Endothelial cell of umbilical vein (primary cell): ENCODE results near the gene IFI6. TPM values are rescaled to one million over a fixed set of nuclear protein-coding genes. Genes with fewer than 3 reads are reported as not detected.

Experiments
- BruUV-seq: library from RNA; stranded (reverse); fragments of 400-500 nt; replicated peaks from 2 replicates; lab custom pipeline; 2021; lab: Mats Ljungman, UMichigan
- CTCF ChIA-PET: fragments of 300-600, 350-600 bp; sonication (Branson Sonifier 250); formaldehyde crosslinking; loops from one replicate; lab custom pipeline; 2021; ENCODE audit warnings: antibody characterized with exemption, inconsistent platforms; lab: Charles Lee
- POLR2A ChIA-PET: fragments of 300-600, 350-600 bp; sonication (Branson Sonifier 250); formaldehyde crosslinking; loops from one replicate; lab custom pipeline; 2021; ENCODE audit warnings: antibody characterized with exemption, inconsistent platforms; lab: Charles Lee
- DNase-seq: peaks from one replicate; pipeline ENCODE4 v3.0.0-alpha.2; 2011; ENCODE audit warnings: low read depth, low spot score
- FAIRE-seq: peaks from 2 replicates; lab custom pipeline; 2011; peaks lifted over from hg19 to GRCh38; lab: Jason Lieb, UNC
- H2AFZ ChIP-seq: 2 replicates; pipeline ENCODE4 v1.6.0; 2012; ENCODE audit warnings: low read depth, low read length, control low read depth, inconsistent platforms
- H3K27ac ChIP-seq: 2 replicates; pipeline ENCODE4 v1.5.1; 2011; ENCODE audit warnings: low read depth, mild to moderate bottlenecking, control low read depth, low read length, moderate library complexity; ENCODE audit not compliant: insufficient read depth
- H3K27me3 ChIP-seq, 2 experiments: 2 replicates each; pipeline versions ENCODE4 v1.6.0 to v1.6.1; 2011; ENCODE audit warnings: low read length in 2 of 2, mixed read lengths in 1 of 2; ENCODE audit not compliant: control insufficient read depth in 2 of 2, insufficient read depth in 2 of 2
- H3K36me3 ChIP-seq, 2 experiments: 2 replicates in 1 of 2; 3 replicates in 1 of 2; pipeline ENCODE4 v1.5.1; 2011; ENCODE audit warnings: low read length in 2 of 2, mild to moderate bottlenecking in 1 of 2, moderate library complexity in 1 of 2; ENCODE audit not compliant: control insufficient read depth in 2 of 2, insufficient read depth in 2 of 2; ENCODE audit errors: extremely low read depth in 1 of 2
- H3K4me1 ChIP-seq: 3 replicates; pipeline ENCODE4 v1.5.1; 2011; ENCODE audit warnings: mild to moderate bottlenecking, low read length; ENCODE audit not compliant: control insufficient read depth, insufficient read depth; ENCODE audit errors: extremely low read depth
- H3K4me2 ChIP-seq: 2 replicates; pipeline ENCODE4 v1.6.1; 2011; ENCODE audit warnings: low read length, control low read depth, mixed read lengths; ENCODE audit not compliant: insufficient read depth
- H3K4me3 ChIP-seq, 3 experiments: fragments of 200-600 bp in 1 of 3; sonication (generic), shearing (Covaris generic) in 1 of 3; replicated peaks in 1 of 3; 2 replicates each; pipeline ENCODE4 v1.5.1; 2011 to 2016; ENCODE audit warnings: control low read depth in 3 of 3, low read length in 3 of 3, mild to moderate bottlenecking in 2 of 3, inconsistent platforms in 1 of 3, low read depth in 1 of 3, moderate library complexity in 1 of 3; ENCODE audit not compliant: insufficient read depth in 1 of 3
- H3K79me2 ChIP-seq: 2 replicates; pipeline ENCODE4 v1.6.0; 2012; ENCODE audit warnings: low read length, inconsistent platforms; ENCODE audit not compliant: control insufficient read depth, insufficient read depth
- H3K9ac ChIP-seq: replicated peaks from 2 replicates; pipeline ENCODE3; 2011; ENCODE audit warnings: low read length, control low read depth; ENCODE audit not compliant: insufficient read depth; ENCODE audit errors: extremely low read depth
- H3K9me1 ChIP-seq: replicated peaks from 3 replicates; pipeline ENCODE4 v1.6.0; 2011; ENCODE audit warnings: mild to moderate bottlenecking, low read length; ENCODE audit not compliant: control insufficient read depth, insufficient read depth; ENCODE audit errors: extremely low read depth
- H3K9me3 ChIP-seq: replicated peaks from 2 replicates; pipeline ENCODE4 v1.5.1; 2012; ENCODE audit warnings: low read length, inconsistent platforms; ENCODE audit not compliant: control insufficient read depth, insufficient read depth
- H4K20me1 ChIP-seq: replicated peaks from 2 replicates; pipeline ENCODE3; 2011; ENCODE audit warnings: mild to moderate bottlenecking, low read length; ENCODE audit not compliant: control insufficient read depth, insufficient read depth; ENCODE audit errors: extremely low read depth
- CTCF ChIP-seq, 2 donors: IDR thresholded peaks; 1 replicate in 1 of 2; 2 replicates in 1 of 2; pipeline ENCODE4 v1.5.1; 2011; ENCODE audit warnings: low read length in 2 of 2, mild to moderate bottlenecking in 2 of 2, moderate library complexity in 2 of 2, control low read depth in 1 of 2, inconsistent platforms in 1 of 2, low read depth in 1 of 2; ENCODE audit not compliant: insufficient read depth in 1 of 2; ENCODE audit errors: extremely low read depth in 1 of 2
- EZH2 ChIP-seq: IDR thresholded peaks from 2 replicates; pipeline ENCODE4 v1.6.1; 2012; ENCODE audit warnings: borderline replicate concordance, low read depth, mild to moderate bottlenecking, moderate library complexity, low read length, inconsistent platforms; ENCODE audit not compliant: severe bottlenecking
- FOS ChIP-seq: IDR thresholded peaks from 2 replicates; pipeline ENCODE4 v1.6.1; 2011; ENCODE audit warnings: mild to moderate bottlenecking, low read length, moderate library complexity, borderline replicate concordance; ENCODE audit not compliant: insufficient read depth
- GATA2 ChIP-seq: IDR thresholded peaks from 2 replicates; pipeline ENCODE4 v1.7.0; 2011; ENCODE audit warnings: low read depth, mild to moderate bottlenecking, moderate library complexity, mixed read lengths, low read length; ENCODE audit not compliant: insufficient read length, insufficient read depth
- JUN ChIP-seq: IDR thresholded peaks from 2 replicates; pipeline ENCODE4 v1.6.1; 2011; ENCODE audit warnings: borderline replicate concordance, low read depth; ENCODE audit not compliant: insufficient read length, insufficient read depth
- MAX ChIP-seq: IDR thresholded peaks from 2 replicates; pipeline ENCODE4 v1.6.1; 2011; ENCODE audit not compliant: insufficient read depth, insufficient read length
- MYC ChIP-seq: IDR thresholded peaks from one replicate; pipeline ENCODE4 v1.6.1; 2011; ENCODE audit warnings: mild to moderate bottlenecking, low read depth, low read length
- POLR2A ChIP-seq: IDR thresholded peaks from 2 replicates; pipeline ENCODE4 v1.6.1; 2012; ENCODE audit warnings: low read depth, mild to moderate bottlenecking, control low read depth, low read length
- POLR2AphosphoS5 ChIP-seq: IDR thresholded peaks from 2 replicates; pipeline ENCODE4 v1.6.1; 2012; ENCODE audit warnings: low read depth, mild to moderate bottlenecking, control low read depth, low read length, moderate library complexity; ENCODE audit not compliant: insufficient read depth
- dilution Hi-C: fragments of 300-500 bp; cut with MboI; formaldehyde crosslinking; loops from one replicate; pipeline ENCODE4 v1.15.0; 2019; ENCODE audit warnings: low sequenced_read_pairs; ENCODE audit not compliant: extremely low pct_ligation_motif_present
- intact Hi-C: fragments of 100-400 bp; cut with micrococcal nuclease; formaldehyde crosslinking; loops from one replicate; pipeline ENCODE4 v1.10.0; 2022
- polyA plus RNA-seq, 4 experiments: library from polyadenylated mRNA; depleted of rRNA in 3 of 4; stranded (reverse) in 3 of 4; unstranded in 1 of 4; fragments of >200 nt; gene quantifications; 2 replicates each; pipeline versions ENCODE4 v1.2.1 to v1.2.3, GENCODE V29; 2011 to 2012; ENCODE audit warnings: missing spikeins in 1 of 4
- total RNA-seq: library from RNA; stranded (reverse); gene quantifications from 2 replicates; pipeline ENCODE4 v1.2.3, GENCODE V29; 2021

Gene IFI6
- total and polyA plus RNA-seq, 2 donors (not counting 3 experiments of a cell fraction or from before 2014, with no cell fraction given), result 28.4 to 47.9 TPM

GRCh38 chr1:27655151-27655937 is 16.6 kb downstream of the IFI6 start:
- TF ChIP-seq MYC, result no peak
- TF ChIP-seq FOS, result no peak
- TF ChIP-seq POLR2A, result no peak
- no peak for TF ChIP-seq JUN
- TF ChIP-seq MAX, result no peak
- TF ChIP-seq EZH2, result no peak
- no peak for TF ChIP-seq POLR2AphosphoS5
- no peak for TF ChIP-seq GATA2
- TF ChIP-seq CTCF (IDR thresholded peaks at IDR 0.05; ENCODE audit: extremely low read depth in 1 of 2, insufficient read depth in 1 of 2, low read depth in 1 of 2, low read length in 2 of 2), result no peak
- intact Hi-C loops, result no loop called here

More at GRCh38 chr1:27655151-27655937, 16.6 kb downstream of the IFI6 start:
- dilution Hi-C loops, result no loop called here
- peaks cover 6% of the 10 kb centered on the region for H3K4me1 ChIP-seq
- FAIRE-seq, result no peak
- no peaks in the 10 kb centered on the region for H3K27me3 ChIP-seq
- no peak overlapping the region for H2AFZ ChIP-seq
- H3K36me3 ChIP-seq, result no peaks in the 10 kb centered on the region
- no peak for DNase-seq
- no peaks in the 10 kb centered on the region for H3K79me2 ChIP-seq
- no peak overlapping the region for H3K9ac ChIP-seq
- no peaks in the 10 kb centered on the region for H3K9me1 ChIP-seq
- H3K27ac ChIP-seq, result no peak overlapping the region
- no peaks in the 10 kb centered on the region for H4K20me1 ChIP-seq
- BruUV-seq, result no TSS peak
- no peak overlapping the region for H3K4me2 ChIP-seq
- ChIA-PET POLR2A (no interaction called here), CTCF (interaction anchor here (0.8 to 1.3 kb wide), 3 partner anchors 8 to 198 kb away, joined by 3 to 5 read pairs (median 3); no protein-coding TSS in a partner anchor)
- no peak overlapping the region for H3K4me3 ChIP-seq
- H3K9me3 ChIP-seq, result no peaks in the 10 kb centered on the region
